ENCODE data around the gene APOH.

APOH gene

GRCh38 chr17:66191593-66192377 is 37.4 kb downstream of the APOH start, which contains the start of gene CEP112:
Gene CEP112 (minus strand): TSS chr17:66192133.
- DNase-seq: peak; percentile 83 to 88

GRCh38 chr17:66190738-66191592 is 38.2 kb downstream of the APOH start:
- DNase-seq: no peak

- no peak for DNase-seq
These were observed 41.5 kb downstream of the APOH start for GRCh38 chr17:66187718-66188117.

GRCh38 chr17:66185862-66186261 is 43.4 kb downstream of the APOH start:
- DNase-seq: no peak

GRCh38 chr17:66184392-66184791 is 44.8 kb downstream of the APOH start:
- no peak for DNase-seq

- no peak for DNase-seq
These were observed 45.7 kb downstream of the APOH start for GRCh38 chr17:66183529-66183928.

GRCh38 chr17:66178642-66179041 is 50.6 kb downstream of the APOH start:
- DNase-seq: no peak

GRCh38 chr17:66177048-66177447 is 52.2 kb downstream of the APOH start:
- no peak for DNase-seq

GRCh38 chr17:66175892-66176291 is 53.3 kb downstream of the APOH start:
- no peak for DNase-seq

- no peak for DNase-seq
These were observed 56.5 kb downstream of the APOH start for GRCh38 chr17:66172691-66173223.

GRCh38 chr17:66172144-66172543 is 57.1 kb downstream of the APOH start:
- no peak for DNase-seq

GRCh38 chr17:66171692-66172091 is 57.5 kb downstream of the APOH start:
- no peak for DNase-seq

GRCh38 chr17:66171172-66171571 is 58.0 kb downstream of the APOH start:
- no peak for DNase-seq

- no peak for DNase-seq
These were observed 59.4 kb downstream of the APOH start for GRCh38 chr17:66169839-66170238.

- no peak for DNase-seq
These were observed 61.9 kb downstream of the APOH start for GRCh38 chr17:66167189-66167815.

- no peak for DNase-seq
These were observed 63.6 kb downstream of the APOH start for GRCh38 chr17:66165537-66166123.
